Activated naive CD4-positive, alpha-beta T cell treated with anti-CD3 and anti-CD28 coated beads, Interleukin-2, amount 10 ng/mL, durations not matched to agents 7 days and 5 days (primary cell): ENCODE results near the gene DMRTC2.

Source experiments
- CTCF ChIA-PET: fragments of 350-600 bp; sonication (Branson Sonifier 250); formaldehyde crosslinking; loops from one replicate; lab custom pipeline; 2021; ENCODE audit warnings: antibody characterized with exemption; lab: Charles Lee
- DNase-seq: peaks from one replicate; pipeline ENCODE4 v3.0.0-alpha.2; 2020
- H3K27ac Mint-ChIP-seq: one replicate; pipeline ENCODE4 v1.8.0; 2021; ENCODE audit warnings: mild to moderate bottlenecking, moderate library complexity, mixed read lengths
- H3K27me3 Mint-ChIP-seq: one replicate; pipeline ENCODE4 v1.8.0; 2021; ENCODE audit warnings: mild to moderate bottlenecking, mixed read lengths
- H3K36me3 Mint-ChIP-seq: one replicate; pipeline ENCODE4 v1.8.0; 2021; ENCODE audit warnings: mixed read lengths
- H3K4me1 Mint-ChIP-seq: one replicate; pipeline ENCODE4 v1.8.0; 2021; ENCODE audit warnings: mixed read lengths
- H3K4me3 Mint-ChIP-seq: one replicate; pipeline ENCODE4 v1.8.0; 2021; ENCODE audit warnings: mild to moderate bottlenecking, moderate library complexity, mixed read lengths
- H3K9me3 Mint-ChIP-seq: one replicate; pipeline ENCODE4 v1.8.0; 2021; ENCODE audit warnings: mixed read lengths

DMRTC2 gene

DNA sequence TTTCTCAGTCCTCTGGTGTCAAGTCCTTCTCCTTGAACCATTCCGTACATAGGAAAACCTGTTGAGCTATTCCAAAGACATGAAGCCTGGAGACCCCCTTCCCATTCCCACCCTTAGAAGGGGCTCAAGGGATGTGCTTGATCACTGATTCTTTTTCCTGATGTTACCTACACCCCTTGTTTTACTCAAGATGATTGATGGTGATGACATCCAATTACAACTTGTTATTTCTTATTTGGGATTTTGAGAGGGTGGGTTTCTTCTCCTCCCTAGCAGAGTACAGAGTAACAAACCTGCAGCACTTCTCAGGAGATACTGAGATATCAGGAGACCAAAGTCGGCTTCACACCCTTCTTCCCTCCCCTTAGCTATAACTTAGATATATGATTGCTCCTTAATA lies 8.5 kb downstream of the DMRTC2 start:
- Mint-ChIP-seq H3K27me3 (peaks cover 56% of the 10 kb centered on the region), H3K27ac (no peak overlapping the region), H3K4me3 (no peak overlapping the region), H3K36me3 (no peaks in the 10 kb centered on the region), H3K9me3 (no peaks in the 10 kb centered on the region), H3K4me1 (no peaks in the 10 kb centered on the region)
- DNase-seq: no peak
- CTCF ChIA-PET: interaction anchor here (0.7 to 2.6 kb wide), 2 partner anchors 17 to 81 kb away, joined by 3 to 7 read pairs; no protein-coding TSS in a partner anchor

DNA sequence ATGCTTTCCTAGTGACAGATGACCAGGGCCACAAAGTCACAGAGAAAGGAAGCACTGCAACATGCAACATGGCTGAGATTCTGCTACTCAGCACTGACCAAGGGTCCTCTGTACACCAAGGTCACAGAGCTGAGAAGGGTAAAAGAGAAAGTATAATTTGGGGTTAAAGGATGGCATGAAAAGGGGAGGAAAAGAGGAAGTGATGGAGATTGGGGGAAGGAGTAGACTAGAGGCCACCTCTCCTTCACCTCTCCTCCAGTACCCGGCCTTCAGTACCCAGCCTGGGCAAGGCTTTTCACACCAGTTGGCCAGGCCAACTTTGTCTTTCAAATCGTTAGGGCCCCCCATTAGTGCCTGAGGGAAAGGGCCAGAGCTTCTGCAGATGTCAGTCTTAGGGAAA lies 8.9 kb downstream of the DMRTC2 start:
- Mint-ChIP-seq H3K36me3 (no peaks in the 10 kb centered on the region), H3K27ac (no peak overlapping the region), H3K4me1 (no peaks in the 10 kb centered on the region), H3K4me3 (no peak overlapping the region), H3K27me3 (peaks cover 51% of the 10 kb centered on the region), H3K9me3 (no peaks in the 10 kb centered on the region)
- CTCF ChIA-PET: interaction anchor here (0.7 kb wide), 1 partner anchor 81 kb away, joined by 3 read pairs; no protein-coding TSS in a partner anchor
- no peak for DNase-seq

DNA sequence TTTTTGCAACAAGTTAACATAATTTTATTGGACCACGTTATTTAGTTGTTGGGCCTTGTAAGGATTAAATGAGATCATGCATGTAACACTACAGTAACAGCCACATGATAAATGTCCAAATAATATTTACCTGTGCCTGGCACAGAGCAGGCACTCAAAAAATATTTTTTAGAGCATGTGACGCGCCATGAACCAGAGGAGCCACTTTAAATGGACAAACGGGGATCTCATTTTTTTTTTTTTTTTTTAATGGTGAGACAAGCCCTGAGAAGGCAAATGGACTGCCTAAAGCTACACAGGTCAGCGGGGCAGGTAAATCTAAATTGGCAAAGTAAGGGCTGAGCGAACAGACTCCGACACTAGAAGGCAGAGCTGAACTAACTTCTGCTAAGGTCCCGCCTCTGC lies 14.4 kb downstream of the DMRTC2 start:
- H3K9me3 Mint-ChIP-seq: no peaks in the 10 kb centered on the region
- H3K36me3 Mint-ChIP-seq: peaks cover 34% of the 10 kb centered on the region
- H3K4me3 Mint-ChIP-seq: peak overlapping the region; percentile 82
- DNase-seq: no peak
- peaks cover 10% of the 10 kb centered on the region for H3K27me3 Mint-ChIP-seq
- peak overlapping the region; percentile 92 for H3K27ac Mint-ChIP-seq
- H3K4me1 Mint-ChIP-seq: peaks cover 39% of the 10 kb centered on the region
- CTCF ChIA-PET: interaction anchor here (1.2 to 3.9 kb wide), 8 partner anchors 10 to 190 kb away, joined by 3 to 37 read pairs (median 6); partner anchors contain the start of gene RABAC1

DNA sequence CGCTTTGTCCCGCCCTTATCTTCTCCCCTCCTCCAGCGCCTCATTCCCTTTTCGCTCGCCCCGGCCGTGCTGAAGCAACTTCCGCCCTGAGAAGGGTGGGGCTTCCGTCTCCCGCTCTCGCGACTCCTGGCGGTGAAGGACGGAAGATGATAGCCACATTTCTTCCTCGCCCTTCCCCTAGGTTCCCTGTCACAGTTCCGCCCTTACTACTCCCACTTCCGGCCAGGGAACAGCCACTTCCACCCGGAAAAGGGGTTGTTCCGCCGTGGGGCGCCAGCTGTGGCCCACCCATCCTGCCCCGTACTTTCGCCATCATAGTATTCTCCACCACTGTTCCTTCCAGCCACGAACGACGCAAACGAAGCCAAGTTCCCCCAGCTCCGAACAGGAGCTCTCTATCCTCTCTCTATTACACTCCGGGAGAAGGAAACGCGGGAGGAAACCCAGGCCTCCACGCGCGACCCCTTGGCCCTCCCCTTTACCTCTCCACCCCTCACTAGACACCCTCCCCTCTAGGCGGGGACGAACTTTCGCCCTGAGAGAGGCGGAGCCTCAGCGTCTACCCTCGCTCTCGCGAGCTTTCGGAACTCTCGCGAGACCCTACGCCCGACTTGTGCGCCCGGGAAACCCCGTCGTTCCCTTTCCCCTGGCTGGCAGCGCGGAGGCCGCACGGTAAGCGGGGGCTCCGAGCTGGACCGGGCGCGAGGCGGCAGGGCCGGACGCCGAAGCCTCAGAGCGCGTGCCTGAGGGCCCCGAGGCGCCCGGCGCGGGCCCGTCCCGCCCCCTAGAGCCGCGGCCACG lies 15.0 kb downstream of the DMRTC2 start, which contains the start of gene RPS19:
Gene RPS19, plus strand, starts transcription at position 638 of the 801 bp plus-strand sequence. CDS start 520 bp downstream, outside the sequence.
- Mint-ChIP-seq H3K27ac (peak within 1 kb of the TSS; percentile 92), H3K4me3 (peak within 1 kb of the TSS; percentile 82), H3K9me3 (no peaks in the 10 kb centered on the region), H3K36me3 (peaks cover 40% of the 10 kb centered on the region), H3K4me1 (peaks cover 46% of the 10 kb centered on the region), H3K27me3 (peaks cover 4% of the 10 kb centered on the region)
- CTCF ChIA-PET: interaction anchor here (0.8 to 3.9 kb wide), 9 partner anchors 11 to 190 kb away, joined by 3 to 37 read pairs (median 5); partner anchors contain the start of gene RABAC1
- peak; percentile 98 for DNase-seq

DNA sequence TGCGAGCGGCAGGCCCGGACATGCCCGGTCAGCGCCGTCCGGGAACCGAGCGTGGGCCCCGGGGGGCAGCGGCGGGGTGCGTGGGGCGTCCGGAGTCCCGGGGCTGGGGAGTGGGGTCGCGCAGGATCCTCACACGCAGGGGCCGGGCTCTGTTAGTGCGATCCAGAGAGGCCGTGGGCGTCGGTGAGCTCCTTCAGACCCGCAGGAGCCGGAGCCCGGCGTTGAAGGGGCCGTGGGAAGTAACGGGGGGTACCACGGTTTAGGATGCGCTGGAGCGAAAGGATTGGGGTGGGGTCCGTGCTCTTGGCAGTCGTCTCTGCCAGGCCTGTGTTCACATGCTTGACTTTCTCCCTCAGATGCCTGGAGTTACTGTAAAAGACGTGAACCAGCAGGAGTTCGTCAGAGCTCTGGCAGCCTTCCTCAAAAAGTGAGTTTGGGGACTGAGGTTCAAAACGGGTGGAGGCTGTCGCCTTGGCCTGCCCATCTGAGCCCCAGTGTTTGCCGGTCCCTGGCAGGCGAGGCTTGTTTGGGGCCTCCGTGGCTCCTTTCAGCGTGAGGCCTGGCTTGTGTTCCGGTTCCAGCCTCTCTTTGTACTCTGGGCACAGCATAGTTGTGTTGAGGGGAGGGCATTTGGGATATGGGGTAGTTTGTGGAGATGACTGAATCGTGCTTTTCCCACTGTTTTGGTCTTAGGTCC lies 15.7 kb downstream of the DMRTC2 start:
- DNase-seq: peak; percentile 47
- no peaks in the 10 kb centered on the region for H3K27me3 Mint-ChIP-seq
- CTCF ChIA-PET: interaction anchor here (0.8 to 3.9 kb wide), 8 partner anchors 11 to 189 kb away, joined by 3 to 37 read pairs (median 4); partner anchors contain the start of gene RABAC1
- H3K4me1 Mint-ChIP-seq: peaks cover 50% of the 10 kb centered on the region
- H3K27ac Mint-ChIP-seq: peak overlapping the region; percentile 88
- peak overlapping the region; percentile 82 for H3K4me3 Mint-ChIP-seq
- H3K36me3 Mint-ChIP-seq: peaks cover 43% of the 10 kb centered on the region
- H3K9me3 Mint-ChIP-seq: no peaks in the 10 kb centered on the region

DNA sequence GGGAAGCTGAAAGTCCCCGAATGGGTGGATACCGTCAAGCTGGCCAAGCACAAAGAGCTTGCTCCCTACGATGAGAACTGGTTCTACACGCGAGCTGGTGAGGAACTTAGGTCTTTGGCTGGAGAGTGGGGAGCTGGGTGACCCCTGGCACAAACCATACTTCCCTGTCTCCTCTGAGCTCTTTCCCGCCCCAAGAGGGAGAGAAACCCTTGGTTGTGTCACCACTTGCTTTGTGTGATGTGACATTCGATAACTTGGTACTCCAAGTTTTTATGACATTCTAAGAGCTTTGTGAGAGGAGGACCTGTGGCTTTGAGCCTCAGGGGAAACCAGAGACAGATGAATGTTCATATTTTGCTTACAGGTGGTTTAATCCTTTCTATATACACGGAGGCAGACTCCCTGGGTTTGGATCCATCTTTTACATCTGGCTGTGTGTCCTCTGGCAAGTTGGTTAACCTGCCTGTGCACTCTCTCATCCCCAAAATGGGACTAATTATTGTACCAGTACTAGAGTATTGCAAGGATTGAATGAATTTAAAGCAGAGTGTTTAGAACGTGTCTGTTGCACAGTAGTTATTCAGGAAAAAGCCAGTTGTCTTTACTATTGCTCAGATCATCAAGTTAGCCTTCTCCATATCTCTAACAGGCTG lies 16.4 kb downstream of the DMRTC2 start:
- Mint-ChIP-seq H3K27me3 (no peaks in the 10 kb centered on the region), H3K9me3 (no peaks in the 10 kb centered on the region), H3K36me3 (peaks cover 46% of the 10 kb centered on the region), H3K4me1 (peaks cover 54% of the 10 kb centered on the region), H3K27ac (peak overlapping the region; percentile 88), H3K4me3 (peak overlapping the region; percentile 82)
- CTCF ChIA-PET: interaction anchor here (1.0 to 3.9 kb wide), 3 partner anchors 11 to 97 kb away, joined by 3 to 37 read pairs (median 19); partner anchors contain the start of gene RABAC1
- DNase-seq: no peak

DNA sequence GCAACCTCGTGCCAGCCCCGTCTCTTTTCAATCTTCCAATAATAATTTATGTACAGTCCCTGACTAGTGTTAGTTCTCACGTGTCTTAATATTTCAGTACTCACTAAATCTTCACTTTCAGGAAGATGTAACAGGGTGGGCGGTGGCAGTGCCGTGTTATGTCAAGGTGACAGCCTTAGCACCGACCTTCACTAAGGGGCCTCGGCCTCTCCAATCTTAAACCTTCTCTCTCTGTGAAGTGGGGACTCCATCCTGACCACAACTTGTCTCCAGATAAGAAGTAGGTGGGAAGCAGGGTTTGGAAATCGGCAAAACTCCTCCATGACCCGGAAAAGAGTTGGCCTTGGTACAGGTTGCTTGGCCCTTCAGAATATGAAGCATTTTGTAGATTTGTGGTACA lies 17.0 kb downstream of the DMRTC2 start:
- peak overlapping the region; percentile 88 for H3K27ac Mint-ChIP-seq
- no peaks in the 10 kb centered on the region for H3K27me3 Mint-ChIP-seq
- H3K4me3 Mint-ChIP-seq: peak overlapping the region; percentile 82
- no peak for DNase-seq
- H3K9me3 Mint-ChIP-seq: no peaks in the 10 kb centered on the region
- CTCF ChIA-PET: interaction anchor here (3.0 kb wide), 1 partner anchor 11 kb away, joined by 18 read pairs; no protein-coding TSS in a partner anchor
- H3K4me1 Mint-ChIP-seq: peaks cover 58% of the 10 kb centered on the region
- H3K36me3 Mint-ChIP-seq: peaks cover 48% of the 10 kb centered on the region

DNA sequence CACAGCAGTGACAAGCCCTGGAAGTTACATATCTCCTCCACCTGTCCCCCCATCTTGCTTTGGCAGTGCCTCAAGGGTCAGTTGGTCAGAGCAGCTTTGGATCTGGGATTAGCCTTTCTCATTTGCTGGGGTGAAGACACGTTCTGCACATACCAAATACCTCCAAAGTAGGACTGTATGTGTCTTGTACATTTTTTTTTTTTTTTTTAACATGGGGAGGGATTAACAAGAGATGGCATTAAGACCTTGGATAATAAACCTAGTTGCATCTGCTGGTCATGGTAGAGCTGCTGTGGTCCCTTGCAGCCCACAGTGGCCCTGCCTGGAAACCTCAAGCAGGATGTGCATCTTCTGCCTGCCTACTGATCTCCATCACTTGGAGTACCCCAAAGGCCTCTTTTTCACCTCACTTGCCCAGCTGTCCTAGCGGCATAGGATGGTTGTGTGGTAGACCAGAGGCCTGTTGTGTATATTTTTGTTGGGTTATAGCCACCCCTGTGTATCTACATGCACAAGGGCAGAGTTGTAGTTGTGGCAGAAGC lies 17.7 kb downstream of the DMRTC2 start:
- peaks cover 48% of the 10 kb centered on the region for H3K36me3 Mint-ChIP-seq
- DNase-seq: no peak
- CTCF ChIA-PET: interaction anchor here (3.0 kb wide), 1 partner anchor 10 kb away, joined by 18 read pairs; no protein-coding TSS in a partner anchor
- H3K4me3 Mint-ChIP-seq: peak overlapping the region; percentile 82
- no peaks in the 10 kb centered on the region for H3K27me3 Mint-ChIP-seq
- peaks cover 60% of the 10 kb centered on the region for H3K4me1 Mint-ChIP-seq
- no peaks in the 10 kb centered on the region for H3K9me3 Mint-ChIP-seq
- H3K27ac Mint-ChIP-seq: peak overlapping the region; percentile 56

DNA sequence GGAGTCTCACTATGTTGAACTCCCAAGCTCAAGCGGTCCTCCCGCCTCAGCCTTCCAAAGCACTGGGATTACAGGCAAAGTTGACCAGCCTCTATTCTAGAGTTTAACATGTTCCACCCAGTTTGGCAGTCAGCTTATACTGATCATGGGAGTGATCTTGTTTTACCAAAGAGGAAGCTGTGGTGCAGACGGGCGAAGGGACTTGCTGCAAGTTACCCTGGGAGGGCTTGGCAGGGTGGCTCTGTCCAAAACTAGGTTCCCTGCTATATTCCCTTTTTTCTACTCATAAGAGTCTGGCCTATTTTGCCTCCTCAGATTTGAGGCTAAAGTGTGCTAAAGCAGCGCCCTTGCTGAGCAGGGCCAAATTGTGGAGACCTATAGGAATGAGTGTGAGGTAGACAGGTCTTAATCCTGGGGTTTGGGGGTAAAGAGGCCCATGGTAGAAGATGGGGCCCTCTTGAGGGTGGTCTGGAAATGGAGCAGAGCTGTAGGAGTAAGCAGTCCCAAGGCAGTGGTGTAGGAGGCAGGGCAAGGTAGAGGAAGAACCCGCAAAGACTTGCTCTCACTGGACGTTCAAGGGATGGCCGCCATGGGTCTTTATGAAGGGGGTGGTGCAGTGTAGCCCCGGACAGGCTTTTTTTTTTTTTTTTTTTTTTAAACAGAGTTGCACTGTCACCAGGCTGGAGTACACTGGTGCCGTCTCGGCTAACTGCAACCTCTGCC lies 18.5 kb downstream of the DMRTC2 start:
- H3K36me3 Mint-ChIP-seq: peaks cover 56% of the 10 kb centered on the region
- no peak for DNase-seq
- H3K4me1 Mint-ChIP-seq: peaks cover 69% of the 10 kb centered on the region
- H3K4me3 Mint-ChIP-seq: peak overlapping the region; percentile 14
- no peaks in the 10 kb centered on the region for H3K27me3 Mint-ChIP-seq
- CTCF ChIA-PET: interaction anchor here (1.1 to 3.0 kb wide), 2 partner anchors 9 to 71 kb away, joined by 3 to 18 read pairs; no protein-coding TSS in a partner anchor
- H3K9me3 Mint-ChIP-seq: no peaks in the 10 kb centered on the region
- peak overlapping the region; percentile 56 for H3K27ac Mint-ChIP-seq

DNA sequence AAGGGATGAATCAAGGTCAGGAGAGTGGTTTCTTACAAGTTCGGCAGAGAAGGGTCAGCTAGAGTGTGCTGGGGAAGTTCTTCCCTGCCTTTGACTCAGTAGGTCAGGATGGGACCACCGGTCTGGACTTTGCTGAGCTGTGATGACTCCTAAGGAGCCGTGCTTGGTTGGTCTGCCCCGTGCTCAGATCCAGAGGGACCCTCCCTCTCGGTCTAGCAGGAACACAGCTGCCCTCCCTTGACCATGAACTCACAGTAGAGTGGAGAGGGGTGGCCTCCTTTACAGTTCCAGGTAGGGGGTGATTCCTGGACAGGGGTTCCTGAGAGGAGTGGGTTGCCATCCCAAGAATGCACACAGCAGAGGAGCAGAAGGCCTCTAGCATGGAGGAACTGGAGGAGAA lies 19.5 kb downstream of the DMRTC2 start:
- DNase-seq: no peak
- Mint-ChIP-seq H3K9me3 (no peaks in the 10 kb centered on the region), H3K27me3 (no peaks in the 10 kb centered on the region), H3K27ac (peak overlapping the region; percentile 71), H3K4me3 (no peak overlapping the region), H3K36me3 (peaks cover 63% of the 10 kb centered on the region), H3K4me1 (peaks cover 73% of the 10 kb centered on the region)
- CTCF ChIA-PET: interaction anchor here (1.1 to 3.0 kb wide), 4 partner anchors 8 to 87 kb away, joined by 3 to 18 read pairs (median 4); no protein-coding TSS in a partner anchor

DNA sequence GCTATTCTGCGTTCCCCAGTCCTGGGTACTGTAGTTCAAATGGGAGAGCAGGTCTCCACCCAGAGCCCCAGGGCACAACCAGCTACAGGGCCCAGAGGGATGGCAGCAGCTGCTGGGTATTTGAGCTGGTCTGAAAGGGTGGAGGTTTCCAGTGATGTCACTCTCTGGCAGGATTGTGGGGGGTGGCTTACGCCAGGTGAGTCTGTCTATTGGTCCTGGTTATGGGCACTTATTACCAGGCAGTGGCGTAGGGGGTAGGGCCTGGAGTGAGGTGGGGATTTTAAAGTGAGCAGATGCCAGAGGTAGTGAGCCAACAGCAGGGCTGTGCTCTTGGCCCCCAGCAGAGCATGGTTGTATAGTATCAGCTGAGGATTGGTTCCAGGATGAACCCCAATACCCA lies 21.4 kb downstream of the DMRTC2 start:
- CTCF ChIA-PET: no interaction called here
- Mint-ChIP-seq H3K4me1 (peaks cover 85% of the 10 kb centered on the region), H3K27me3 (no peaks in the 10 kb centered on the region), H3K36me3 (peaks cover 71% of the 10 kb centered on the region), H3K27ac (peak overlapping the region; percentile 70), H3K4me3 (no peak overlapping the region), H3K9me3 (no peaks in the 10 kb centered on the region)
- DNase-seq: no peak

DNA sequence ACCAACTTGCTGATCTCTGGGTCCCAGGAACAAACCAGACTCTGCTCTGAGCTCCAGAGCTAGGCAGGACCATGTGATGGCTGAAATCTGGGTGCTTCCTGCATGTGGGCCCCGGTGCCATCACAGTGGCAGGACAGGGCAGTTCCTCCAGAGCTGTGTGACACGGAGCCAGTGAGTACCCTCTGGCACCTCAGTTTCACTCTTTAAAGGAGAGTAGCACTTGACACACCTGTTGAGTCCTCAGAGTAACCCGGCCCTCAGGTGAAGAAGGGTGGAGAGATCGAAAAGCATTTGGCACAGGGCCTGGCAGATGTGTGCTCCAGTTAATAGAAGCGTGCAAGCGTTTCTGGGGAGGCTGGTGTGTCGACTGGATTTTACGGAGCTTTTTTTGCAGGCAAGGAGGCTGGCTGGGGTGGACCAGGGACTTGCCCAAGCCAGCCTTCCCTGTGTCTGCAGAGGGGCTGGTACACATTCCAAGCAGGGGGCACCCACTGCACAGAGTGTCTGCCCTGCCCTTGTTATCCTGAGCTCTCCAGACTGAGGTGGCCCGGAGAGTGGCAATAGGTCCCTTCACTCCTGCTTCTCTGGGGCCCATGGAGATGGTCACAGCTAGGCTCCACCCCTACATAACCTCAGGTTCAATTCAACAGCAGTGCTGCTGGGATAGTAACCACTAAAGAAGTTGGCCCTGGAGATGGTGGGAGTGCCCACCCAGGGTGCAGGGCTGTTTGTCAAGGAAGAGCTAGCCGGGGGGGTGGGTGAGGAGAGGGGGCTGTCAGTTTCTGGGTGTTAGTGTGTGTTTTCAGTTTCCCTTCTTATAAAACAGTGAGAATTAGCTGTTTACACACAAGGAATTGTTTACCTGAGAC lies 23.5 kb downstream of the DMRTC2 start:
- Mint-ChIP-seq H3K27me3 (no peaks in the 10 kb centered on the region), H3K4me3 (peak overlapping the region; percentile 2), H3K4me1 (peaks cover 85% of the 10 kb centered on the region), H3K27ac (peak overlapping the region; percentile 89), H3K36me3 (peaks cover 65% of the 10 kb centered on the region), H3K9me3 (no peaks in the 10 kb centered on the region)
- no peak for DNase-seq
- CTCF ChIA-PET: interaction anchor here (0.8 to 1.4 kb wide), 2 partner anchors 18 to 83 kb away, joined by 3 to 4 read pairs; no protein-coding TSS in a partner anchor
